ENCODE results near the gene FHIP1B. TPM values are rescaled to one million over a fixed set of nuclear protein-coding genes. Genes with fewer than 3 reads are reported as not detected.

FHIP1B gene
- total RNA-seq, 1 donor from 2014 or later, result 12.0 TPM

DNA sequence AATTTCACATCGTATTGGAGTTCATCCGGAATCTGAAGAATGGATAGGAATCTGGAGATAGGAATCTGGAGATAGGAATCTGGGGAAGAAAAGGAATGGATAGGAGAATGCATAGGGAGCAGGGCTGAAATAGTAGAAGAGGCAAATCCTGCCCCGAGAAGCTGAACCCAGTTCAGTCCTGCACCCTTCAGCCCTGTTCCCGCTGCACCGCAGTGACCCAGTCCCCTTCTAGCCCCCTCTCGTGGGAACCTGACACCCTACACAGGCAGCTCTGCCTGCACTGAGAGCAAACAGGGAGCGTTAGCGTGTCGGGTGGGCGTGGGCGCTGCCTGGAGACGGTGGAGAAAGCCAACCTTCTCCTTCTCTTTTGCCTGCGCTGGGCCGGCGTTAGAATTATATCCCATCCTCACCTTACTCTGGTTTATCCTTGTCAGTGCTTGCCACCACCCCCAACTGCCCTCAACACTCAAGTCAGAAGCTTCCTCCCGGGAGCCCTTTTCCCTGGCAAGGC is 24.2 kb upstream of the FHIP1B start:
- peak overlapping the region; percentile 89 for H3K4me2 ChIP-seq
- no peaks in the 10 kb centered on the region for H3K9me3 Mint-ChIP-seq

DNA sequence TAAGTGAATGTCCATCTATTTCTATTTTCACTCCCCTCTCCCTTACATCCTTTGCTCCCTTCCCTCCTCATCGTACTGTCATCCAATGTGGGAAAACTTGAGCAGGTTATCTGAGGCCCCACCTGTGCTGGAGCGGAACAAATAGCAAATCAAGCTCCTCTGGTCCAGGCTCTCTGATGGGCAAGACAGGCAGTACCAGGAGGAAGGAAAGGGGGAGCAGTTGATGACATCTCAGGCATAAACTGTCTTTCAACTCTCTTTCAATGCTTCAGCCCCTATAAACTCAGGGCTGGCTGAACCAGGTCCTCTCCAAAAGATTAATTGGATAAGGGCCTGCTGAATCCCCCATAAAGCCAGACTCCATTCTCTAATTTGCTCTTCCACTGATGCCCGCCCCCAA is 23.7 kb upstream of the FHIP1B start:
- Histone ChIP-seq H2AFZ (replicated peaks) (no peak overlapping the region), H4K20me1 (ENCODE audit: low read depth) (no peaks in the 10 kb centered on the region), H3K36me3 (no peaks in the 10 kb centered on the region), H3K4me3 (peak overlapping the region; percentile 67), H3K4me2 (peak overlapping the region; percentile 89), H3F3A (ENCODE audit: low read depth) (peaks cover 18% of the 10 kb centered on the region), H3K9ac (no peak overlapping the region), H3K9me3 (ENCODE audit: low read depth) (no peaks in the 10 kb centered on the region), H3K4me1 (peaks cover 21% of the 10 kb centered on the region), H3K27me3 (peaks cover 74% of the 10 kb centered on the region), H3K79me2 (ENCODE audit: low read depth) (no peaks in the 10 kb centered on the region), H3K27ac (no peak overlapping the region)
- Mint-ChIP-seq H3K27ac (no peak overlapping the region), H3K36me3 (no peaks in the 10 kb centered on the region), H3K4me1 (peaks cover 3% of the 10 kb centered on the region), H3K27me3 (ENCODE audit: insufficient read depth, low read depth) (peaks cover 5% of the 10 kb centered on the region), H3K9me3 (no peaks in the 10 kb centered on the region), H3K4me3 (peak overlapping the region; percentile 83)
- TF ChIP-seq EZH2phosphoT487 (IDR thresholded peaks at IDR 0.05), result no peak
- TF ChIP-seq, protein P1, sequence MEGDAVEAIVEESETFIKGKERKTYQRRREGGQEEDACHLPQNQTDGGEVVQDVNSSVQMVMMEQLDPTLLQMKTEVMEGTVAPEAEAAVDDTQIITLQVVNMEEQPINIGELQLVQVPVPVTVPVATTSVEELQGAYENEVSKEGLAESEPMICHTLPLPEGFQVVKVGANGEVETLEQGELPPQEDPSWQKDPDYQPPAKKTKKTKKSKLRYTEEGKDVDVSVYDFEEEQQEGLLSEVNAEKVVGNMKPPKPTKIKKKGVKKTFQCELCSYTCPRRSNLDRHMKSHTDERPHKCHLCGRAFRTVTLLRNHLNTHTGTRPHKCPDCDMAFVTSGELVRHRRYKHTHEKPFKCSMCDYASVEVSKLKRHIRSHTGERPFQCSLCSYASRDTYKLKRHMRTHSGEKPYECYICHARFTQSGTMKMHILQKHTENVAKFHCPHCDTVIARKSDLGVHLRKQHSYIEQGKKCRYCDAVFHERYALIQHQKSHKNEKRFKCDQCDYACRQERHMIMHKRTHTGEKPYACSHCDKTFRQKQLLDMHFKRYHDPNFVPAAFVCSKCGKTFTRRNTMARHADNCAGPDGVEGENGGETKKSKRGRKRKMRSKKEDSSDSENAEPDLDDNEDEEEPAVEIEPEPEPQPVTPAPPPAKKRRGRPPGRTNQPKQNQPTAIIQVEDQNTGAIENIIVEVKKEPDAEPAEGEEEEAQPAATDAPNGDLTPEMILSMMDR (IDR thresholded peaks at IDR 0.05), result peak; percentile 22
- peak; percentile 44 for DNase-seq (ENCODE audit: low spot score)

More for the DNA sequence above, 24.2 kb upstream of the FHIP1B start:
- peaks cover 3% of the 10 kb centered on the region for H3K4me1 Mint-ChIP-seq
- peaks cover 5% of the 10 kb centered on the region for H3K27me3 Mint-ChIP-seq (ENCODE audit: insufficient read depth, low read depth)
- Histone ChIP-seq H3K36me3 (no peaks in the 10 kb centered on the region), H2AFZ (replicated peaks) (peak overlapping the region; percentile 97), H3K4me3 (peak overlapping the region; percentile 67), H3K27ac (no peak overlapping the region), H3K79me2 (ENCODE audit: low read depth) (no peaks in the 10 kb centered on the region), H3K4me1 (peaks cover 21% of the 10 kb centered on the region), H4K20me1 (ENCODE audit: low read depth) (no peaks in the 10 kb centered on the region), H3K27me3 (peaks cover 74% of the 10 kb centered on the region), H3K9ac (no peak overlapping the region), H3K9me3 (ENCODE audit: low read depth) (no peaks in the 10 kb centered on the region), H3F3A (ENCODE audit: low read depth) (peaks cover 18% of the 10 kb centered on the region)
- peak; percentile 64 for DNase-seq (ENCODE audit: low spot score)
- TF ChIP-seq, protein P1 (IDR thresholded peaks at IDR 0.05), result peak; percentile 14
- no peak for TF ChIP-seq EZH2phosphoT487 (IDR thresholded peaks at IDR 0.05)
- no peak overlapping the region for H3K27ac Mint-ChIP-seq
- no peaks in the 10 kb centered on the region for H3K36me3 Mint-ChIP-seq
- H3K4me3 Mint-ChIP-seq, result peak overlapping the region; percentile 83

DNA sequence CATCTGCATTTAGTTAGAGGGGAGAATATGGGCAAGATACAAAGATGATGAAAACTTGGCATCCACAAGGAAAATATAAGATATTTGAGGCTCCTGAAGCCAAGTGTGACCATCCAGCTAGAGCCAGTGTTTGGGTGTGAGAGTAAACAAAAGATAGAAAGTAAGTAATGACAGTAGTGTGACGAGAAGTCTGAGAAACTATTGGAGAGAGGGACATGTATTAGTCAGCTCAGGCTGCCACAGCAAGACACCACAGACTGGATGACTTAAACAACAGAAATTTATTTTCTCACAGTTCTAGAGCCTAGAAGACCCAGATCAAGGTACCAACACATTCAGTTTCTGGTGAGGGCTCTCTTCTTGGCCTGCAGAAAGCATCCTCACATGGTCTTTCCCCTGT is 18.8 kb upstream of the FHIP1B start:
- no peaks in the 10 kb centered on the region for H3K9me3 ChIP-seq (ENCODE audit: low read depth)
- Mint-ChIP-seq H3K4me3 (no peak overlapping the region), H3K4me1 (no peaks in the 10 kb centered on the region), H3K36me3 (no peaks in the 10 kb centered on the region), H3K27me3 (ENCODE audit: insufficient read depth, low read depth) (peaks cover 2% of the 10 kb centered on the region), H3K27ac (no peak overlapping the region), H3K9me3 (no peaks in the 10 kb centered on the region)
- H3K27me3 ChIP-seq, result peaks cover 35% of the 10 kb centered on the region
- no peak overlapping the region for H3K9ac ChIP-seq
- DNase-seq (ENCODE audit: low spot score), result no peak
- H3K4me2 ChIP-seq, result no peak overlapping the region
- H3F3A ChIP-seq (ENCODE audit: low read depth), result peaks cover 4% of the 10 kb centered on the region
- H3K36me3 ChIP-seq, result no peaks in the 10 kb centered on the region
- H2AFZ ChIP-seq (replicated peaks), result no peak overlapping the region
- no peak overlapping the region for H3K27ac ChIP-seq
- no peaks in the 10 kb centered on the region for H4K20me1 ChIP-seq (ENCODE audit: low read depth)
- H3K79me2 ChIP-seq (ENCODE audit: low read depth), result no peaks in the 10 kb centered on the region
- H3K4me1 ChIP-seq, result peaks cover 10% of the 10 kb centered on the region
- no peak overlapping the region for H3K4me3 ChIP-seq
- TF ChIP-seq EZH2 (IDR thresholded peaks at IDR 0.05) (no peak), EZH2phosphoT487 (IDR thresholded peaks at IDR 0.05) (no peak)
- TF ChIP-seq, protein P1 (IDR thresholded peaks at IDR 0.05), result no peak
